Neural cell (in vitro differentiated cells): ENCODE measurements around the gene ACTL10. TPM values are rescaled to one million over a fixed set of nuclear protein-coding genes. Genes with fewer than 3 reads are reported as not detected.

Experiments
- H2AFZ ChIP-seq: fragments of 200-600, 300-800 bp; sonication (generic), shearing (Covaris generic); 2 replicates; pipeline ENCODE4 v1.6.0; 2014; ENCODE audit warnings: low read depth, mild to moderate bottlenecking, antibody characterized with exemption, low read length, moderate library complexity
- H3F3A ChIP-seq: fragments of 200-600 bp; shearing (Covaris generic); 2 replicates; pipeline ENCODE4 v1.6.1; 2016; ENCODE audit warnings: mild to moderate bottlenecking, moderate library complexity, mixed read lengths, antibody characterized with exemption, low read length; ENCODE audit not compliant: insufficient read depth, poor library complexity, severe bottlenecking
- H3K27ac ChIP-seq: fragments of 200-600, 300-800 bp; sonication (generic), shearing (Covaris generic); 2 replicates; pipeline ENCODE4 v1.5.1; 2014; ENCODE audit warnings: mild to moderate bottlenecking, low read length, moderate library complexity
- H3K27me3 ChIP-seq: fragments of 300-800, 200-600 bp; sonication (generic), shearing (Covaris generic); 2 replicates; pipeline ENCODE4 v1.6.0; 2014; ENCODE audit warnings: mild to moderate bottlenecking, low read depth, low read length, moderate library complexity; ENCODE audit not compliant: insufficient read depth
- H3K36me3 ChIP-seq: fragments of 300-800, 200-600 bp; sonication (generic), shearing (Covaris generic); 2 replicates; pipeline ENCODE4 v1.5.1; 2014; ENCODE audit warnings: mild to moderate bottlenecking, antibody characterized with exemption, low read length, moderate library complexity; ENCODE audit not compliant: insufficient read depth
- H3K4me2 ChIP-seq: fragments of 300-800, 200-600 bp; sonication (generic), shearing (Covaris generic); 2 replicates; pipeline ENCODE4 v1.6.0; 2014; ENCODE audit warnings: mild to moderate bottlenecking, low read length
- H3K4me3 ChIP-seq: fragments of 300-800, 200-600 bp; sonication (generic), shearing (Covaris generic); 2 replicates; pipeline ENCODE4 v1.5.1; 2014; ENCODE audit warnings: mild to moderate bottlenecking, low read length, moderate library complexity
- H3K79me2 ChIP-seq: fragments of 200-600 bp; shearing (Covaris generic); replicated peaks from 2 replicates; pipeline ENCODE4 v1.6.0; 2014; ENCODE audit warnings: mild to moderate bottlenecking, low read length, moderate library complexity; ENCODE audit not compliant: insufficient read depth
- H3K9ac ChIP-seq: fragments of 300-800, 200-600 bp; sonication (generic), shearing (Covaris generic); 2 replicates; pipeline ENCODE4 v1.6.1; 2016; ENCODE audit warnings: mild to moderate bottlenecking, low read length, mixed read lengths
- H3K9me2 ChIP-seq: fragments of 200-600 bp; shearing (Covaris generic); 2 replicates; pipeline ENCODE4 v1.6.1; 2016; ENCODE audit warnings: mild to moderate bottlenecking, low read length, mixed read lengths; ENCODE audit not compliant: insufficient read depth
- H3K9me3 ChIP-seq: fragments of 200-600, 300-800 bp; sonication (generic), shearing (Covaris generic); 2 replicates; pipeline ENCODE4 v1.6.1; 2016; ENCODE audit warnings: mild to moderate bottlenecking, mixed run types, low read length, moderate library complexity, mixed read lengths
- H4K20me1 ChIP-seq: fragments of 200-600 bp; shearing (Covaris generic); 2 replicates; pipeline ENCODE4 v1.6.1; 2016; ENCODE audit warnings: mild to moderate bottlenecking, mixed run types; ENCODE audit not compliant: insufficient read depth
- CTCF ChIP-seq: fragments of 450-650 bp; IDR thresholded peaks from 2 replicates; pipeline ENCODE4 v1.5.1; 2014; ENCODE audit warnings: antibody characterized with exemption, mild to moderate bottlenecking, moderate library complexity; ENCODE audit not compliant: poor library complexity, severe bottlenecking
- EP300 ChIP-seq: fragments of 450-650 bp; conservative IDR thresholded peaks from 2 replicates; pipeline ENCODE4 v1.6.1; 2014; ENCODE audit warnings: antibody characterized with exemption, mild to moderate bottlenecking, moderate library complexity; ENCODE audit not compliant: poor library complexity, severe bottlenecking
- EZH2 ChIP-seq: fragments of 200-600, 300-800 bp; shearing (Covaris generic), sonication (generic); IDR thresholded peaks from 2 replicates; pipeline ENCODE4 v1.6.1; 2014; ENCODE audit warnings: antibody characterized with exemption, low read length, borderline replicate concordance, mild to moderate bottlenecking; ENCODE audit not compliant: insufficient read depth, poor library complexity, severe bottlenecking
- MXI1 ChIP-seq: fragments of 450-650 bp; conservative IDR thresholded peaks from 2 replicates; pipeline ENCODE4 v1.6.1; 2014; ENCODE audit warnings: antibody characterized with exemption, mild to moderate bottlenecking; ENCODE audit not compliant: poor library complexity, severe bottlenecking
- POLR2AphosphoS5 ChIP-seq: IDR thresholded peaks from 2 replicates; pipeline ENCODE4 v1.6.1; 2012
- RAD21 ChIP-seq: fragments of 450-650 bp; conservative IDR thresholded peaks from 2 replicates; pipeline ENCODE4 v1.6.1; 2014; ENCODE audit warnings: antibody characterized with exemption, mild to moderate bottlenecking, moderate library complexity
- REST ChIP-seq: IDR thresholded peaks from 2 replicates; pipeline ENCODE4 v1.6.1; 2012; ENCODE audit warnings: borderline replicate concordance
- SMC3 ChIP-seq: fragments of 450-650 bp; conservative IDR thresholded peaks from 2 replicates; pipeline ENCODE4 v1.6.1; 2014; ENCODE audit warnings: antibody characterized with exemption, mild to moderate bottlenecking, moderate library complexity; ENCODE audit not compliant: poor library complexity
- TAF1 ChIP-seq: IDR thresholded peaks from 2 replicates; pipeline ENCODE4 v1.6.1; 2012; ENCODE audit warnings: low read depth
- polyA plus RNA-seq: library from polyadenylated mRNA; depleted of rRNA; stranded (reverse); fragments of >200 nt; gene quantifications from 2 replicates; pipeline ENCODE4 v1.2.3, GENCODE V29; 2014

Gene ACTL10
- polyA plus RNA-seq, 1 donor from 2014 or later: not detected

- Histone ChIP-seq H3K9me2 (no peaks in the 10 kb centered on the region), H3K27ac (no peak overlapping the region), H3K4me3 (no peak overlapping the region)
Observed at GRCh38 chr20:33670715-33671499, 4.2 kb downstream of the ACTL10 start.

More at GRCh38 chr20:33670715-33671499, 4.2 kb downstream of the ACTL10 start:
- Histone ChIP-seq H3K4me2 (no peak overlapping the region), H4K20me1 (no peaks in the 10 kb centered on the region), H3K79me2 (no peaks in the 10 kb centered on the region), H3K27me3 (no peaks in the 10 kb centered on the region), H2AFZ (no peak overlapping the region), H3K36me3 (no peaks in the 10 kb centered on the region), H3K9ac (no peak overlapping the region), H3K9me3 (no peaks in the 10 kb centered on the region), H3F3A (peaks cover 4% of the 10 kb centered on the region)
- TF ChIP-seq EP300: no peak
- TF ChIP-seq REST: no peak
- no peak for TF ChIP-seq POLR2AphosphoS5
- no peak for TF ChIP-seq RAD21
- TF ChIP-seq MXI1: no peak
- TF ChIP-seq CTCF: no peak
- no peak for TF ChIP-seq EZH2
- TF ChIP-seq TAF1: no peak
- no peak for TF ChIP-seq SMC3
